CD14-positive monocyte (primary cell): Measurements from ENCODE around the gene THRSP. TPM values are rescaled to one million over a fixed set of nuclear protein-coding genes. Genes with fewer than 3 reads are reported as not detected.
A peak's percentile ranks its signal among the peaks of the same experiment; 100 is the strongest.

Experiments used
- DNase-seq, 3 donors: peaks; one replicate each; pipeline ENCODE4 v3.0.0-alpha.2; 2011 to 2022
- H2AFZ ChIP-seq: 2 replicates; pipeline ENCODE4 v1.6.0; 2012; ENCODE audit warnings: mild to moderate bottlenecking, low read depth, low read length, inconsistent platforms; ENCODE audit not compliant: insufficient read depth, poor library complexity, severe bottlenecking
- H3K27ac ChIP-seq, 2 donors: 1 replicate in 1 of 2; 2 replicates in 1 of 2; pipeline ENCODE4 v1.5.1; 2012 to 2013; ENCODE audit warnings: low read length in 2 of 2, control low read depth in 1 of 2, inconsistent platforms in 1 of 2, low read depth in 1 of 2, mild to moderate bottlenecking in 1 of 2
- H3K27me3 ChIP-seq, 2 donors: one replicate each; pipeline versions ENCODE4 v1.6.0 to v1.6.1; 2011 to 2013; ENCODE audit warnings: low read length in 2 of 2; ENCODE audit not compliant: control insufficient read depth in 2 of 2, insufficient read depth in 2 of 2
- H3K36me3 ChIP-seq, 2 donors: replicated peaks in 1 of 2; 1 replicate in 1 of 2; 2 replicates in 1 of 2; pipeline versions ENCODE4 v1.5.1 to v1.6.1; 2012 to 2013; ENCODE audit warnings: low read length in 2 of 2, control low read depth in 1 of 2, inconsistent platforms in 1 of 2, mild to moderate bottlenecking in 1 of 2; ENCODE audit not compliant: insufficient read depth in 2 of 2, control insufficient read depth in 1 of 2
- H3K4me1 ChIP-seq, 2 donors: 1 replicate in 1 of 2; 2 replicates in 1 of 2; pipeline versions ENCODE4 v1.5.1 to v1.6.1; 2012 to 2013; ENCODE audit warnings: low read length in 2 of 2, control low read depth in 1 of 2, inconsistent platforms in 1 of 2, mild to moderate bottlenecking in 1 of 2, moderate library complexity in 1 of 2; ENCODE audit not compliant: insufficient read depth in 2 of 2, control insufficient read depth in 1 of 2
- H3K4me2 ChIP-seq: replicated peaks from 2 replicates; pipeline ENCODE3; 2012; ENCODE audit warnings: low read length, moderate library complexity, mild to moderate bottlenecking; ENCODE audit not compliant: poor library complexity, severe bottlenecking; ENCODE audit errors: extremely low read depth
- H3K4me3 ChIP-seq, 3 experiments: fragments of 200-600 bp in 1 of 3; sonication (generic) in 1 of 3; replicated peaks in 1 of 3; 1 replicate in 2 of 3; 2 replicates in 1 of 3; pipeline ENCODE4 v1.5.1; 2011 to 2013; ENCODE audit warnings: low read length in 3 of 3, mild to moderate bottlenecking in 3 of 3, control low read depth in 2 of 3, low read depth in 2 of 3, inconsistent platforms in 1 of 3, moderate library complexity in 1 of 3
- H3K79me2 ChIP-seq: 2 replicates; pipeline ENCODE4 v1.6.0; 2012; ENCODE audit warnings: mild to moderate bottlenecking, control low read depth, inconsistent platforms, low read length, moderate library complexity; ENCODE audit not compliant: insufficient read depth
- H3K9ac ChIP-seq: 2 replicates; pipeline ENCODE4 v1.6.0; 2017; ENCODE audit warnings: low read length, mild to moderate bottlenecking; ENCODE audit not compliant: insufficient read depth, poor library complexity, severe bottlenecking
- H3K9me3 ChIP-seq, 2 donors: replicated peaks in 1 of 2; 1 replicate in 1 of 2; 2 replicates in 1 of 2; pipeline versions ENCODE4 v1.5.1 to v1.6.1; 2012 to 2013; ENCODE audit warnings: low read length in 2 of 2, control low read depth in 1 of 2; ENCODE audit not compliant: control insufficient read depth in 1 of 2, insufficient read depth in 1 of 2
- H4K20me1 ChIP-seq: 2 replicates; pipeline ENCODE4 v1.6.0; 2012; ENCODE audit warnings: mild to moderate bottlenecking, low read length, control low read depth, moderate library complexity; ENCODE audit not compliant: insufficient read depth
- H3K27ac Mint-ChIP-seq, 7 donors: one replicate each; pipeline ENCODE4 v1.8.0; 2020; ENCODE audit warnings: mild to moderate bottlenecking in 7 of 7, mixed read lengths in 7 of 7, moderate library complexity in 6 of 7, inconsistent platforms in 2 of 7
- H3K27me3 Mint-ChIP-seq, 3 donors: one replicate each; pipeline ENCODE4 v1.8.0; 2021 to 2022; ENCODE audit warnings: low read depth in 3 of 3, mild to moderate bottlenecking in 3 of 3, mixed read lengths in 3 of 3, moderate library complexity in 3 of 3, inconsistent platforms in 1 of 3
- H3K36me3 Mint-ChIP-seq, 2 donors: one replicate each; pipeline ENCODE4 v1.8.0; 2020; ENCODE audit warnings: mixed read lengths in 2 of 2, inconsistent platforms in 1 of 2, mild to moderate bottlenecking in 1 of 2
- H3K4me1 Mint-ChIP-seq: one replicate; pipeline ENCODE4 v1.8.0; 2020; ENCODE audit warnings: mild to moderate bottlenecking, mixed read lengths
- H3K4me3 Mint-ChIP-seq, 2 donors: one replicate each; pipeline ENCODE4 v1.8.0; 2020; ENCODE audit warnings: mild to moderate bottlenecking in 2 of 2, mixed read lengths in 2 of 2, moderate library complexity in 1 of 2
- H3K9me3 Mint-ChIP-seq, 7 donors: one replicate each; pipeline ENCODE4 v1.8.0; 2020 to 2022; ENCODE audit warnings: mixed read lengths in 7 of 7, mild to moderate bottlenecking in 6 of 7, moderate library complexity in 6 of 7, inconsistent platforms in 2 of 7
- WGBS: methylation state at CpG from one replicate; pipeline ENCODE4 v1.1.5; 2013; ENCODE audit warnings: missing lambda C conversion rate; ENCODE audit not compliant: insufficient coverage; 5-methylcytosine and 5-hydroxymethylcytosine counted together
- intact Hi-C, 2 donors: fragments of 100-400 bp; cut with micrococcal nuclease; formaldehyde crosslinking; loops; one replicate each; pipeline versions ENCODE4 v1.15.0 to v1.15.1; 2023
- polyA plus RNA-seq, 3 donors: library from polyadenylated mRNA; depleted of rRNA in 1 of 3; unstranded in 2 of 3; stranded (reverse) in 1 of 3; fragments of 300-500 nt in 2 of 3; fragments of >200 nt in 1 of 3; fragmentation: Illumina TruSeq in 2 of 3; gene quantifications; 1 replicate in 2 of 3; 2 replicates in 1 of 3; pipeline ENCODE4 v1.2.3, GENCODE V29; 2012 to 2021
- TF ChIP-seq, protein P1 (sequence below): fragments of 200-600 bp; IDR thresholded peaks from one replicate; pipeline ENCODE4 v1.8.0; 2022; ENCODE audit warnings: antibody characterized with exemption, mild to moderate bottlenecking

Gene THRSP
- polyA plus RNA-seq, 3 donors, result not detected

DNA sequence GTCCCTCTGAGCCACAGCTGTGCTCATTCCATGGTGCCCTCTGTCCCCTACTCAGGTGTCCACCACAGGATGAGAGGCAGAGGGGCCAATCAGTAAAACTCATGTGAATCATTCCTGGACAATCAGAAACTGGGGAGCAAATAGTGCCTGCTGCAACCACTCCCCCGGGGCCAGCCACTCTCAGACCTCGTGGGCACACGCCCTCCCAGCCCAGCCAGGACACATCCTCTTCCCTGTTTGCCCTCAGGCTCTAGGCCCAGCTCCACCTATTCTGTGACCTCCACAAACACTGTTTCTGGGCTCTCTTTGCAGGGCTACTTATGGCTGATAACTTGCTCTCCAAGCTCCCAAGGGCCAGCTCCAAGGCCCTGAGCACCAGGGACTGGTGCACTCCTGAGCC lies 26.6 kb upstream of the THRSP start:
- Histone ChIP-seq H3K4me2 (no peak overlapping the region), H3K9ac (no peak overlapping the region)
- intact Hi-C loops, result no loop called here

GRCh38 chr11:78037825-78038620 lies 25.6 kb upstream of the THRSP start:
- Histone ChIP-seq H3K4me2 (no peak overlapping the region), H3K27ac (no peak overlapping the region), H4K20me1 (no peaks in the 10 kb centered on the region), H3K4me3 (no peak overlapping the region), H3K36me3 (no peaks in the 10 kb centered on the region), H2AFZ (no peak overlapping the region), H3K27me3 (no peaks in the 10 kb centered on the region), H3K9ac (no peak overlapping the region), H3K9me3 (no peaks in the 10 kb centered on the region), H3K79me2 (no peaks in the 10 kb centered on the region), H3K4me1 (peaks cover 10 to 12% of the 10 kb centered on the region in 2 donors)
- H3K4me1 Mint-ChIP-seq, result peaks cover 11% of the 10 kb centered on the region
- H3K27me3 Mint-ChIP-seq, result no peaks in the 10 kb centered on the region
- H3K27ac Mint-ChIP-seq, result no peak overlapping the region
- H3K36me3 Mint-ChIP-seq, result no peaks in the 10 kb centered on the region
- DNase-seq, result no peak
- TF ChIP-seq, protein P1, sequence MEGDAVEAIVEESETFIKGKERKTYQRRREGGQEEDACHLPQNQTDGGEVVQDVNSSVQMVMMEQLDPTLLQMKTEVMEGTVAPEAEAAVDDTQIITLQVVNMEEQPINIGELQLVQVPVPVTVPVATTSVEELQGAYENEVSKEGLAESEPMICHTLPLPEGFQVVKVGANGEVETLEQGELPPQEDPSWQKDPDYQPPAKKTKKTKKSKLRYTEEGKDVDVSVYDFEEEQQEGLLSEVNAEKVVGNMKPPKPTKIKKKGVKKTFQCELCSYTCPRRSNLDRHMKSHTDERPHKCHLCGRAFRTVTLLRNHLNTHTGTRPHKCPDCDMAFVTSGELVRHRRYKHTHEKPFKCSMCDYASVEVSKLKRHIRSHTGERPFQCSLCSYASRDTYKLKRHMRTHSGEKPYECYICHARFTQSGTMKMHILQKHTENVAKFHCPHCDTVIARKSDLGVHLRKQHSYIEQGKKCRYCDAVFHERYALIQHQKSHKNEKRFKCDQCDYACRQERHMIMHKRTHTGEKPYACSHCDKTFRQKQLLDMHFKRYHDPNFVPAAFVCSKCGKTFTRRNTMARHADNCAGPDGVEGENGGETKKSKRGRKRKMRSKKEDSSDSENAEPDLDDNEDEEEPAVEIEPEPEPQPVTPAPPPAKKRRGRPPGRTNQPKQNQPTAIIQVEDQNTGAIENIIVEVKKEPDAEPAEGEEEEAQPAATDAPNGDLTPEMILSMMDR, result no peak
- no peaks in the 10 kb centered on the region for H3K9me3 Mint-ChIP-seq
- WGBS, result 98% methylated on average over 7 of the region's 9 CpGs
- no peak overlapping the region for H3K4me3 Mint-ChIP-seq
- intact Hi-C loops, result no loop called here

More for the DNA sequence above, 26.6 kb upstream of the THRSP start:
- Mint-ChIP-seq H3K9me3 (no peaks in the 10 kb centered on the region), H3K4me3 (no peak overlapping the region), H3K36me3 (no peaks in the 10 kb centered on the region), H3K27ac (peak overlapping the region in 1 of 7 donors; percentile 43), H3K27me3 (no peaks in the 10 kb centered on the region), H3K4me1 (peaks cover 11% of the 10 kb centered on the region)
- no peak for DNase-seq
- no peaks in the 10 kb centered on the region for H3K79me2 ChIP-seq
- peaks cover 10 to 12% of the 10 kb centered on the region in 2 donors for H3K4me1 ChIP-seq
- H3K36me3 ChIP-seq, result no peaks in the 10 kb centered on the region
- no peak overlapping the region for H2AFZ ChIP-seq
- no peak overlapping the region for H3K4me3 ChIP-seq
- no peaks in the 10 kb centered on the region for H4K20me1 ChIP-seq
- no peaks in the 10 kb centered on the region for H3K27me3 ChIP-seq
- WGBS, result 68% methylated on average over 3 of the region's 3 CpGs
- H3K9me3 ChIP-seq, result no peaks in the 10 kb centered on the region
- TF ChIP-seq, protein P1, result no peak
- H3K27ac ChIP-seq, result no peak overlapping the region
